OCI-M2 (cell line): ENCODE data around the gene ANP32B.
"Not testable (repeated sequence)": the region's sequence is repeated elsewhere in the genome, so short reads cannot be mapped to it uniquely, and the experiment has no call there.

ENCODE experiments used
- DNase-seq: peaks from one replicate; lab custom pipeline; 2025; ENCODE audit not compliant: unreplicated experiment; lab: John Stamatoyannopoulos, UW

ANP32B gene

GRCh38 chr9:97962575-97962974 lies 20.6 kb upstream of the ANP32B start:
- no peak for DNase-seq

- DNase-seq, result no peak
Measured at GRCh38 chr9:97963232-97963631, 19.9 kb upstream of the ANP32B start.

GRCh38 chr9:97964901-97965300 lies 18.2 kb upstream of the ANP32B start:
- DNase-seq, result no peak

- no peak for DNase-seq
Measured at GRCh38 chr9:97966493-97966892, 16.6 kb upstream of the ANP32B start.

GRCh38 chr9:97969014-97969413 lies 14.1 kb upstream of the ANP32B start:
- DNase-seq, result no peak

- no peak for DNase-seq
Measured at GRCh38 chr9:97970165-97970564, 13.0 kb upstream of the ANP32B start.

GRCh38 chr9:97972753-97973152 lies 10.4 kb upstream of the ANP32B start:
- DNase-seq, result no peak

GRCh38 chr9:97975376-97975775 lies 7.8 kb upstream of the ANP32B start:
- no peak for DNase-seq

GRCh38 chr9:97976633-97977032 lies 6.5 kb upstream of the ANP32B start:
- DNase-seq, result not testable (repeated sequence)

- no peak for DNase-seq
Measured at GRCh38 chr9:97978371-97979130, 4.6 kb upstream of the ANP32B start.

GRCh38 chr9:97979788-97980478 lies 3.2 kb upstream of the ANP32B start:
- DNase-seq, result no peak

GRCh38 chr9:97980479-97980803 lies 2.7 kb upstream of the ANP32B start:
- no peak for DNase-seq

- DNase-seq, result no peak
Measured at GRCh38 chr9:97980918-97981845, 2.0 kb upstream of the ANP32B start.

- no peak for DNase-seq
Measured at GRCh38 chr9:97981846-97982682, 1.1 kb upstream of the ANP32B start.

- no peak for DNase-seq
Measured at GRCh38 chr9:97983589-97984187, 547 bp downstream of the ANP32B start.

GRCh38 chr9:97984188-97985057 lies 1.3 kb downstream of the ANP32B start:
- no peak for DNase-seq

GRCh38 chr9:97985058-97985861 lies 2.1 kb downstream of the ANP32B start:
- no peak for DNase-seq

- no peak for DNase-seq
Measured at GRCh38 chr9:97987487-97987886, 4.3 kb downstream of the ANP32B start.

- DNase-seq, result no peak
Measured at GRCh38 chr9:97990259-97990658, 7.1 kb downstream of the ANP32B start.
